ENCODE measurements around the gene OPHN1. TPM values are rescaled to one million over a fixed set of nuclear protein-coding genes. Genes with fewer than 3 reads are reported as not detected.
A peak's percentile ranks its signal among the peaks of the same experiment; 100 is the strongest.

The OPHN1 gene
- total RNA-seq, 1 donor from 2014 or later, result 22.6 TPM

- DNase-seq, result no peak
Observed at GRCh38 chrX:68238568-68238967, 194.7 kb downstream of the OPHN1 start.

GRCh38 chrX:68234171-68234910, 199.0 kb downstream of the OPHN1 start:
- DNase-seq, result peak; percentile 1

GRCh38 chrX:68232206-68232605, 201.1 kb downstream of the OPHN1 start:
- DNase-seq, result no peak

GRCh38 chrX:68209008-68209407, 224.3 kb downstream of the OPHN1 start:
- no peak for DNase-seq

- no peak for DNase-seq
Observed at GRCh38 chrX:68204521-68205038, 228.7 kb downstream of the OPHN1 start.

GRCh38 chrX:68203646-68204045, 229.6 kb downstream of the OPHN1 start:
- DNase-seq, result no peak

GRCh38 chrX:68203211-68203610, 230.1 kb downstream of the OPHN1 start:
- DNase-seq, result no peak

GRCh38 chrX:68199062-68199848, 234.0 kb downstream of the OPHN1 start:
- peak; percentile 86 for DNase-seq

GRCh38 chrX:68196939-68197791, 236.1 kb downstream of the OPHN1 start:
- peak; percentile 78 for DNase-seq

GRCh38 chrX:68195561-68195960, 237.7 kb downstream of the OPHN1 start:
- no peak for DNase-seq

- DNase-seq, result no peak
Observed at GRCh38 chrX:68193786-68194185, 239.5 kb downstream of the OPHN1 start.

- DNase-seq, result no peak
Observed at GRCh38 chrX:68193234-68193633, 240.1 kb downstream of the OPHN1 start.

- DNase-seq, result no peak
Observed at GRCh38 chrX:68190799-68191198, 242.5 kb downstream of the OPHN1 start.

GRCh38 chrX:68186552-68187262, 246.6 kb downstream of the OPHN1 start:
- no peak for DNase-seq

GRCh38 chrX:68185161-68185560, 248.1 kb downstream of the OPHN1 start:
- no peak for DNase-seq

GRCh38 chrX:68183612-68184214, 249.6 kb downstream of the OPHN1 start:
- peak; percentile 35 for DNase-seq

GRCh38 chrX:68180579-68180978, 252.7 kb downstream of the OPHN1 start:
- DNase-seq, result no peak

- DNase-seq, result no peak
Observed at GRCh38 chrX:68179355-68179754, 253.9 kb downstream of the OPHN1 start.

- DNase-seq, result no peak
Observed at GRCh38 chrX:68177542-68177941, 255.8 kb downstream of the OPHN1 start.

GRCh38 chrX:68175562-68175961, 257.7 kb downstream of the OPHN1 start:
- no peak for DNase-seq

GRCh38 chrX:68163441-68163840, 269.9 kb downstream of the OPHN1 start:
- DNase-seq, result no peak

Data from tongue (tissue), 2 donors.